NCI-H460 (cell line): ENCODE results near the gene DENND1A. TPM values are rescaled to one million over a fixed set of nuclear protein-coding genes. Genes with fewer than 3 reads are reported as not detected.

Experiments used
- DNase-seq: peaks from one replicate; pipeline ENCODE4 v3.0.0-alpha.2; 2016; ENCODE audit warnings: low read depth; ENCODE audit errors: extremely low read depth
- total RNA-seq: library from RNA; depleted of rRNA; stranded (reverse); fragments of >200 nt; shearing (Covaris generic); gene quantifications from 2 replicates; pipeline ENCODE4 v1.2.3, GENCODE V29; 2014

The DENND1A gene
- total RNA-seq, 1 experiment from 2014 or later = 32.7 TPM

DNA sequence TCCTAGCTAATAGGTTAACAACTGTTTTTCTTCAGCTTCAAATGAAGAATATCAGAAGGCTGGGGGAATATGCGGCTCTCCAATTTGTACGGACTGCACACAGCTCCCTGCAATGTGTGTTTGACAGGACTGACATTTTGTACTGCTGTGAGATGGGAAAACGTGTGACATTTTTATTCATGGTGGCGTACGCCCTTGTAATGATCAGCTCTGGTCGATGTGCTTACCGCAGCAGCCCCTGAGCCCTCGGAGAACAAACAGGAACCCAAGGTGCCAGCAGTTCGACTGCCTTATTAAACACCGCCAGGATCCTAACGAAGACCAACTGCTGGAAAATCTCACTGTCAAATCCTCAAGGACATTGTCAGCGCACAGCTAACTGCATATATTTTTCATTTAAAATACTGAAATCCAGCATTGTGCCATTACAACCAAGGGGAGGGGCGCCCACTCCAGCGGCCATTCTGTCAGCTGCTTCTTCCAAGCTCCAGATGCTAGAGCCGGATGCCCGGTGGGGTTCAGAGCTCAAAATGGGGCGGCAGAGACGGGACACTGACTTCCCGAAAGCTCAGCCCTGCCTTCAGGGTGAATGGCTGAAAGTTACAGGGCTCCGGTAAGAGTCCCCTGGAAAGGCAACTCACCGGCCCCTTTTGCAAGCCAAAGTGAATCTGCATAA, 507.2 kb downstream of the DENND1A start:
- no peak for DNase-seq

DNA sequence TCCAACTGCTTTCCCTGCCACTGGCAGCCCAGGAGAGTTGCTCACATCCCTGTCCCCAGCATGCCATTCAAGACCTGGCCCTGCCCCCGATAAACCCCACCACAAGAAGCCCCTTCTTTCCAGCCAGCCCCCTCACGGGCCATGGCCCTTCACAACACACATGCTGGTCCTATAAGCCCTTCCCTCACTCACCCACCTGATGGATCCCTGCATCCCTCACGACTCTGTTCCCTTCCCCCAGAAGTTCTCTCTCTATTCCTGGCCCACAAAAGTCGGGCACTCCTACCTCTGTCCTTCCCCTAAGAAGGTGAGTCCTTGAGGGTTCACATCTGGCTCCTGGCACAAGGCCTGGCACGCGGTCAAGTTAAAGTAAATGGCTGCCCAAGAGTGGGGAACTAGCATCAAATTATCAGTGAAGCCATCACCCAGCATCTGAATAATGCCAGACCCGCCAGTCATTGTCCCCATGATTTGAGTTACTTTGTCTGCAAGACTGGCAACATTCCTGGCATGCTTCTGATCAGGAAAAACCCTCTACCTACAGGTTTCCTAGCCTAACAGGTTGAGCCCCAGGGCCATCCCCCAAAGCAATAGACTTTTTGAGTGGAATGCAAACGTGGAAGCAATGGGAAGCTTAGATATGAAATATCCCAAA, 508.0 kb downstream of the DENND1A start:
- DNase-seq = no peak

GRCh38 chr9:123421186-123421585, 508.7 kb downstream of the DENND1A start:
- no peak for DNase-seq

GRCh38 chr9:123420592-123421111, 509.3 kb downstream of the DENND1A start:
- no peak for DNase-seq

DNA sequence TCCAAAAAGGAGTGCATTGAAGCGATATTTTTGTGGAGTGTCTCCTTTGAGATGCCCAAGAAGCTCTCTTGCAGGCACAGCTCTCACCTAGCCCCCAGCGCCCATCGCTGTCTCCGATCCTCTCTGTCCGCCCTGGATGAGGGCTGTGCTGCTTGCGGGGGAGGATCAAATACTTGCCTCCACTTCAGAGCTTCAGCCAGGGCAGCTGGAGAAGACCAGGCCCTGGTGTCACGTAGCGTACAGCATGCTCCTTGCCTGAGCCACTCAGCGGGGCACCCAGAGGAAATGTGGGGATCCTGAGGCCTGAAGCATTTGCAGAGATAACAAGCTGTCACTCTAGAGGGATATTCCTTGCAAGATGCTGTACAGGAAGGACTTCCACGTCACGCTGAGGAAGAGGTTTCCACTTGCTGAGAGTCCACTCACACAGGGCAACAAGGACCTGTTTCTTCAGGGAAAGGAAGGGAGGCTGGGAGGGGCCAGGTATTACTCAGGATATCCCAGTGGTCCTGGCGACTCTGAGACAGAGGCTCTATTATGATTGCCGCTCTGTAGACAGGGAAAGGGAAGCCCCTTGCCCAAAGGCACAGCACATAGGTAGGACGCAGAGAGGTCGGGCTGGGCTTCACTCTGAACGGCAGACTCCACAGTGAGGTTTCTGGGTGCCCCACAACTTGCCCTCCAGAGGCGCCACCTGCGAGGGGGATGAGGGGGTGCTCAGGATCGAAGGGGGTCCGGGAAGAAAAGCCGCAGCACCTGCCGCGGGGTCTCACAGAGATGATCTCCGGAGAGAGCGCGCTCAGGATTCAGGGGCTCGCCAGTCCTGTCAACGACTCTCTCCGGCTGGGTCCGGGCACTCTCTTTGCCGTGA, 510.0 kb downstream of the DENND1A start:
- no peak for DNase-seq

DNA sequence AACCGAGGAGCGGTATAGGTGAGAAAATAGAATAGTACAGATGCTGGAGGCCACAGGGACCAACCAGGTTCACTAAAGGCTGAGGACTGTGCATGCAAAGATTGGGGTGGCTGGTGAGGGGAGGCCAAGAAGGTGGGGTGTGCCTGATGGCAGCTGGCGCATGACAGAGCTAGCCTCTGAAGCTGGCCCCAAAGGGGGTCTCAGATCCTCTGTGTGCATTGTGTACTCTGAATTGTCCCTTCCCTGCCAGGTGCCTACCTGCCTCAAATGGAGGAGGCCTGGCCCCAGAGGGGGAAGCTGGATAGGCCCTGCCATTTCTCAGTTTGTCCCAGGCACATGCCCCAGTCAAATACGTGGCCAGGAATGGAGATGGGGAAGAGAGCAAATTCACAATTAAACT, 510.8 kb downstream of the DENND1A start:
- DNase-seq = no peak

- DNase-seq = no peak
Measured at GRCh38 chr9:123418506-123418905, 511.4 kb downstream of the DENND1A start.

GRCh38 chr9:123418052-123418430, 511.9 kb downstream of the DENND1A start:
- no peak for DNase-seq

GRCh38 chr9:123417289-123418051, 512.5 kb downstream of the DENND1A start:
- no peak for DNase-seq

- DNase-seq = no peak
Measured at GRCh38 chr9:123416176-123416575, 513.8 kb downstream of the DENND1A start.

GRCh38 chr9:123414936-123415930, 514.7 kb downstream of the DENND1A start:
- DNase-seq = no peak

DNA sequence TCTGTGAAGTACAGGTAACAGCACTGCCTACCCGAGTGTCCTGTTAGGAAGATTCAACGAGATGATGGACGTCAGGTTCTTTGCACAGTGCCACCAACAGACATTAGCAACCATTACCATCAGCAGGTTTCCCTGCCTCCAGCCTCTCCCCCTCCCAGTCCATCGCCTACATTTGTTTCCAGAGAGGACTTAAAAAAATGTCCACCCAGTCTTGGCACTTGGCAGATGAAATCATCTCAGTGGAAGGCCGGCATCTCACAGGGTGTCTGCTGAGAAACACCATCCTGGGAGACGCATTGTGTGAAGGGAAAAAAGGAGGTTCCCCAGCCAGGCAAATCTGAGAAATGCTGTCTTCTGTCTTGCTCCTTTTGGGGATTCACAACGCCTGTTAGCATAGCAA, 515.7 kb downstream of the DENND1A start:
- DNase-seq = no peak

- DNase-seq = no peak
Measured at GRCh38 chr9:123412171-123412820, 517.6 kb downstream of the DENND1A start.

GRCh38 chr9:123411636-123412035, 518.3 kb downstream of the DENND1A start:
- no peak for DNase-seq

DNA sequence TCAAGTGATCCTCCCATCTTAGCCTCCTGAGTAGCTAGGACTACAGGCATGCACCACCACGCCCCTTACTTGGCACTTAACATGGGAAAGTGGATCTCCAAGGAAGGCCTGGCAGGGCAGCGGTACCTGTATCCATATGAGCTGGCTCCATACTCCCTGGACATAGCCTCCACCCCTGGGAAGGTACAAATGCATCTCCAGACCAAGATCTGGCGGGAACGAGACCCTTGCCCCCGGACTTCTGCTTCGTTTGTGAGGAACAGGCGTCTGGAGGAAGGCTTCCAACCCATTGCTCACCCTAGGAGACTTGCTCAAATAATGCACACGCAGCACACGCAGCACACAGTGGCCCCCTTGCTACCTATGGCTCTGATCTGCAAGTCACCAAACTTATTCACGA, 518.7 kb downstream of the DENND1A start:
- no peak for DNase-seq

DNA sequence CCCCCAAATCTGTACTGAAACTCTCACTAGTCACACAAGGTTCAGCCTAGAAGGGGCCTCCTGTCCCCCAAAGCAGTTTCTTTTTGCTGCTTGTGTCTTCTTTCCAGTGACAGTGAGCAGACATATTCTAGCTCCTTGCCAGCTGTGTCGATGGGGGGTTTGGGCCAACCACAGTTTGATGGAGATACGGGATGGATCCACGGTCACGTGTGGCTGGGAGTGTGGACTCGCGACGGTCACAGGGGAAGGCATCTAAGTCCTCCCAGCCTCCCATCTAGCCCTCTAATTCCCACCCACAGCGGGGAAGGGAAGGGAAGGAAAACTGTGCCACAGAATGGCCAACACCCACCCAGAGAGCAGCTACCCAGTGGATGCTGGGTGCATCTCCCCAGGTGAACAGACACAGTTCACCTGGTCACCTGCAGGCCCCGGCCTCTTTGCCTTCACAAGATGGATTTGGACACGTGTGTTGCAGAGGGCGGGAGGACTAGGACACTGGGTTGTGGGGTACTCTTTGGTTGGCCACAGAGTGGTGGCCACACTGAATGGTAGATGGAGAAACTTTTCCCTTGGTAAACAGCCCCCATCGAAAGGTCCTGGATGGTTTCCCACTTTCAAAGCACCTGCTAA, 519.5 kb downstream of the DENND1A start:
- no peak for DNase-seq

DNA sequence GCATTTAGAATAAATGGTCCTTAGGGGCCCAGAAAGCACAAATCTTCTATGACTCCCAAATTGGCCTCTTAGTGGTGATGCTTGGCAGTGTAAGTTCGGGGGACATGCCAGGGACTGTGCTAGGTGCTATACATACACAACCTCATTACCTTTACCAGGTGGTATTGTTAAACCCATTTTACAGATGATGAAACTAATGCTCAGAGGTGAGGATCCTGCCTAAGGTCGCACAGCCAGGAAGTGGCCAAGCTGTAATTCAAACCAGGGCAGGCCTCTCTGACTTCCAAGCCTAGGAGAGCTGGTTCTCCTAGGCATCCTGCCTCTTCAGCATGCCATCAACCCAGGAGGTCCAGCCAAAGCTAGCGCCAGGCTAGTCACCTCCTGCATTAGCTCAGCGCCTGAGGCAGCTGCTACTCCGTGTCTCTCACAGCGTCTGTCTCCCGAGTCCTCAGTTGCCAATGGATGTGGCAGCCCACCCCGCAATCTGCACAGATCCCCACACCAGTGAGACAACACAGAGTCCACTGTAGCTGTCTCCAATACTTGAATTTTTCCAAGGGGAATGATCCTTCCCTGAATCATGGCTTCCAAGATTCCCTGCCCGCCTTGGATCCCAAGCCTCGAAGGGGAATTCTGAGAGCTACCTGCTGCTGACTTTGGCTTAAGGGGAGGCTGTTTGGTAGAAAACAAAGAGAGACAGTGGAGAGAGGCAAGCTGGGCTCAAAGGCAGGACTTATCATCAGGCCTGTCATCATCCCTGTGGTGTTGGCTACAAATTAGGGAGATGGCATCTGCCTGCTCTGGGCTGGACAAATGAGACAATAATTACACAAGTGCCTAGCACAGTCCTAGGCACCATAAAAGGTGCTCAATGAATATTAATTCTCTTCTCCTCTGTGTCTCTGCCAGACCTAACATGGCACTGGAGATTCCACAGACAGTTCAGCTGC, 521.3 kb downstream of the DENND1A start:
- DNase-seq = no peak
